Hepatocyte (in vitro differentiated cells): ENCODE results near the gene MRRF. TPM values are rescaled to one million over a fixed set of nuclear protein-coding genes. Genes with fewer than 3 reads are reported as not detected.

ENCODE experiments used
- DNase-seq: peaks from one replicate; pipeline ENCODE4 v3.0.0-alpha.2; 2016; ENCODE audit warnings: low spot score
- H2AFZ ChIP-seq: fragments of 200-600 bp; sonication (generic); 2 replicates; pipeline ENCODE4 v1.6.0; 2016; ENCODE audit warnings: antibody characterized with exemption, mild to moderate bottlenecking
- H3K27ac ChIP-seq: fragments of 200-600 bp; sonication (generic); 2 replicates; pipeline ENCODE4 v1.5.1; 2016; ENCODE audit warnings: mild to moderate bottlenecking
- H3K27me3 ChIP-seq: fragments of 200-600 bp; sonication (generic); 2 replicates; pipeline ENCODE4 v1.6.1; 2016
- H3K36me3 ChIP-seq: fragments of 200-600 bp; sonication (generic); replicated peaks from 2 replicates; pipeline ENCODE4 v1.5.1; 2016; ENCODE audit warnings: low read depth; ENCODE audit not compliant: insufficient read depth
- H3K4me1 ChIP-seq: fragments of 200-600 bp; sonication (generic); 2 replicates; pipeline ENCODE4 v1.5.1; 2016; ENCODE audit warnings: mild to moderate bottlenecking, moderate library complexity; ENCODE audit not compliant: insufficient read depth
- H3K4me2 ChIP-seq: fragments of 200-600 bp; sonication (generic); 2 replicates; pipeline ENCODE4 v1.6.0; 2016
- H3K4me3 ChIP-seq: fragments of 200-600 bp; sonication (generic); 2 replicates; pipeline ENCODE4 v1.5.1; 2016; ENCODE audit warnings: mild to moderate bottlenecking
- H3K79me2 ChIP-seq: fragments of 200-600 bp; sonication (generic); 2 replicates; pipeline ENCODE4 v1.6.0; 2017; ENCODE audit warnings: mild to moderate bottlenecking
- H3K9me2 ChIP-seq: fragments of 200-600 bp; sonication (generic); replicated peaks from 2 replicates; pipeline ENCODE4 v1.6.0; 2017; ENCODE audit warnings: mild to moderate bottlenecking; ENCODE audit not compliant: insufficient read depth
- H3K9me3 ChIP-seq: fragments of 200-600 bp; sonication (generic); 2 replicates; pipeline ENCODE4 v1.5.1; 2016; ENCODE audit warnings: low read depth, mild to moderate bottlenecking
- H4K20me1 ChIP-seq: fragments of 200-600 bp; sonication (generic); 2 replicates; pipeline ENCODE4 v1.6.0; 2016; ENCODE audit warnings: mild to moderate bottlenecking; ENCODE audit not compliant: insufficient read depth, poor library complexity, severe bottlenecking
- CTCF ChIP-seq: fragments of 200-600 bp; sonication (generic); IDR thresholded peaks from 2 replicates; pipeline ENCODE4 v1.5.1; 2016; ENCODE audit warnings: antibody characterized with exemption, mild to moderate bottlenecking; ENCODE audit not compliant: poor library complexity
- EZH2 ChIP-seq: fragments of 200-600 bp; sonication (generic); IDR thresholded peaks from 2 replicates; pipeline ENCODE4 v1.6.1; 2016; ENCODE audit warnings: antibody characterized with exemption, mild to moderate bottlenecking, borderline replicate concordance
- EZH2phosphoT487 ChIP-seq: fragments of 200-600 bp; sonication (generic); IDR thresholded peaks from one replicate; pipeline ENCODE4 v1.6.1; 2018; ENCODE audit warnings: antibody characterized with exemption, mild to moderate bottlenecking, low read depth, moderate library complexity; ENCODE audit not compliant: unreplicated experiment, severe bottlenecking
- WGBS: methylation state at CpG from one replicate; pipeline ENCODE4 v1.1.6; 2016; ENCODE audit warnings: low lambda C conversion rate; ENCODE audit errors: missing lambda C conversion rate; 5-methylcytosine and 5-hydroxymethylcytosine counted together
- polyA plus RNA-seq: library from polyadenylated mRNA; unstranded; fragments of >200 nt; fragmentation: Nextera tagmentation; extraction: Ambion mirVana; gene quantifications from 2 replicates; pipeline ENCODE4 v1.2.1, GENCODE V29; 2016
- total RNA-seq: library from RNA; depleted of rRNA; stranded (reverse); fragments of >200 nt; gene quantifications from 2 replicates; pipeline ENCODE4 v1.2.3, GENCODE V29; 2014

MRRF gene
- total and polyA plus RNA-seq, 2 experiments from 2014 or later = 26.8 to 32.9 TPM

- Histone ChIP-seq H3K4me2 (no peak overlapping the region), H3K27ac (no peak overlapping the region), H3K4me3 (no peak overlapping the region), H4K20me1 (no peaks in the 10 kb centered on the region), H3K27me3 (peaks cover 42% of the 10 kb centered on the region), H3K79me2 (no peaks in the 10 kb centered on the region), H3K9me2 (no peaks in the 10 kb centered on the region), H2AFZ (no peak overlapping the region), H3K4me1 (no peaks in the 10 kb centered on the region), H3K9me3 (no peaks in the 10 kb centered on the region), H3K36me3 (no peaks in the 10 kb centered on the region)
- TF ChIP-seq EZH2phosphoT487 (no peak), CTCF (no peak), EZH2 (no peak)
- no peak for DNase-seq
- 59% methylated on average over 26 of the region's 26 CpGs for WGBS
These were observed 72.3 kb downstream of the MRRF start for GRCh38 chr9:122336866-122337555.

GRCh38 chr9:122337556-122337929 lies 72.9 kb downstream of the MRRF start:
- WGBS = 61% methylated on average over 4 of the region's 4 CpGs
- Histone ChIP-seq H4K20me1 (no peaks in the 10 kb centered on the region), H3K79me2 (no peaks in the 10 kb centered on the region), H3K4me3 (no peak overlapping the region), H3K36me3 (no peaks in the 10 kb centered on the region), H3K9me3 (no peaks in the 10 kb centered on the region), H3K4me1 (no peaks in the 10 kb centered on the region), H3K4me2 (no peak overlapping the region), H2AFZ (no peak overlapping the region), H3K27me3 (peaks cover 42% of the 10 kb centered on the region), H3K9me2 (no peaks in the 10 kb centered on the region), H3K27ac (no peak overlapping the region)
- TF ChIP-seq CTCF = no peak
- TF ChIP-seq EZH2 = no peak
- TF ChIP-seq EZH2phosphoT487 = no peak
- no peak for DNase-seq

- no peak for DNase-seq
- WGBS = 75% methylated on average over 6 of the region's 6 CpGs
- Histone ChIP-seq H4K20me1 (no peaks in the 10 kb centered on the region), H3K9me3 (no peaks in the 10 kb centered on the region), H3K27ac (no peak overlapping the region), H3K27me3 (peaks cover 42% of the 10 kb centered on the region), H3K79me2 (no peaks in the 10 kb centered on the region), H2AFZ (no peak overlapping the region), H3K4me1 (no peaks in the 10 kb centered on the region), H3K4me3 (no peak overlapping the region), H3K4me2 (no peak overlapping the region), H3K9me2 (no peaks in the 10 kb centered on the region), H3K36me3 (no peaks in the 10 kb centered on the region)
- TF ChIP-seq EZH2phosphoT487 (no peak), EZH2 (no peak), CTCF (no peak)
These were observed 73.9 kb downstream of the MRRF start for GRCh38 chr9:122338536-122338935.
